ENCODE results near the gene HDAC9.

GRCh38 chr7:19001854-19002253 lies 506.3 kb downstream of the HDAC9 start:
- TF ChIP-seq SIN3A (IDR thresholded peaks at IDR 0.05; ENCODE audit: borderline replicate concordance, insufficient read depth, low read depth, low read length) (no peak), CTCF (IDR thresholded peaks at IDR 0.05) (no peak), TCF7L2 (IDR thresholded peaks at IDR 0.05; ENCODE audit: low read depth, low read length) (no peak)
- TF ChIP-seq, protein P1, sequence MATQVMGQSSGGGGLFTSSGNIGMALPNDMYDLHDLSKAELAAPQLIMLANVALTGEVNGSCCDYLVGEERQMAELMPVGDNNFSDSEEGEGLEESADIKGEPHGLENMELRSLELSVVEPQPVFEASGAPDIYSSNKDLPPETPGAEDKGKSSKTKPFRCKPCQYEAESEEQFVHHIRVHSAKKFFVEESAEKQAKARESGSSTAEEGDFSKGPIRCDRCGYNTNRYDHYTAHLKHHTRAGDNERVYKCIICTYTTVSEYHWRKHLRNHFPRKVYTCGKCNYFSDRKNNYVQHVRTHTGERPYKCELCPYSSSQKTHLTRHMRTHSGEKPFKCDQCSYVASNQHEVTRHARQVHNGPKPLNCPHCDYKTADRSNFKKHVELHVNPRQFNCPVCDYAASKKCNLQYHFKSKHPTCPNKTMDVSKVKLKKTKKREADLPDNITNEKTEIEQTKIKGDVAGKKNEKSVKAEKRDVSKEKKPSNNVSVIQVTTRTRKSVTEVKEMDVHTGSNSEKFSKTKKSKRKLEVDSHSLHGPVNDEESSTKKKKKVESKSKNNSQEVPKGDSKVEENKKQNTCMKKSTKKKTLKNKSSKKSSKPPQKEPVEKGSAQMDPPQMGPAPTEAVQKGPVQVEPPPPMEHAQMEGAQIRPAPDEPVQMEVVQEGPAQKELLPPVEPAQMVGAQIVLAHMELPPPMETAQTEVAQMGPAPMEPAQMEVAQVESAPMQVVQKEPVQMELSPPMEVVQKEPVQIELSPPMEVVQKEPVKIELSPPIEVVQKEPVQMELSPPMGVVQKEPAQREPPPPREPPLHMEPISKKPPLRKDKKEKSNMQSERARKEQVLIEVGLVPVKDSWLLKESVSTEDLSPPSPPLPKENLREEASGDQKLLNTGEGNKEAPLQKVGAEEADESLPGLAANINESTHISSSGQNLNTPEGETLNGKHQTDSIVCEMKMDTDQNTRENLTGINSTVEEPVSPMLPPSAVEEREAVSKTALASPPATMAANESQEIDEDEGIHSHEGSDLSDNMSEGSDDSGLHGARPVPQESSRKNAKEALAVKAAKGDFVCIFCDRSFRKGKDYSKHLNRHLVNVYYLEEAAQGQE (IDR thresholded peaks at IDR 0.05; ENCODE audit: insufficient read depth in 1 of 2, low read depth in 2 of 2, low read length in 1 of 2), result no peak
